NCI-H128 (cell line): Measurements from ENCODE around the gene RSPO3.

Source experiments
- DNase-seq: peaks from one replicate; lab custom pipeline; 2025; ENCODE audit not compliant: unreplicated experiment; lab: John Stamatoyannopoulos, UW

The RSPO3 gene

DNA sequence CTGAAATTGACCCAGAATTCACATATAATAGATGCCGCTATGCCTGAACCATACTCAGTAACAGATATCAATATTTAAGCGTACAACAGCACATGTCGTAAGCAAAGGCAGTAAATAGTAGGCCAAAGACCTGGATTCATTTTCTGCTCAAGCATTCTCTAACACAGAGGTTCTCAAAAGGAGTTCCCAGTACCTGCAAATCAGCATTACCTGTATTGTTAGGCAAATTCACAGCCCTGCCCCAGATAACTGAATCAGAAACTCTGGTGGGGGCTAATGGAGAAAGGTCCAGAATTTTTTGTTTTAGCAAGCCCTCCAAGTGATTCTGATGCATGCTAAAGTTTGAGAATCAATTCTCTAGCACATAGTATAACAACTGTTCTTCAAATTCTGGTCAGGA, 36.0 kb downstream of the RSPO3 start:
- no peak for DNase-seq

DNA sequence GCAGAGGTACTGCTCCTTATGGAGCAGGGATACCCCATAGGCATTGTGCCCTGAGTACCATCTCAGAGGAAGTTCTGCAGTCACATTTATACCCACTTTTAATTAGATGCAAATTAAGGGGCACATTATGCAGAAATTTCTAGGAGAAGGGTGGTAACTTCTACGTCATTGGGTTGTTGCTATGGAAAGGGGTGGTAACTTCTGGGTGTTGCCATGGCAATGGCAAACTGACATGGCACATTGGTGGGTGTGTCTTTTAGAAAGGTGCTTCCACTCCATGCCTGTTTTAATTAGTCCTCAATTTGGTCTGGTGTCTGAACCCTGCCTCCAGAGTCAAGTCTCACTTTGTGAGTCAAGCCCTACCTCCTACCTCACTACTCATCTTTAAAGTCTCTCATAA, 42.0 kb downstream of the RSPO3 start:
- DNase-seq = no peak

DNA sequence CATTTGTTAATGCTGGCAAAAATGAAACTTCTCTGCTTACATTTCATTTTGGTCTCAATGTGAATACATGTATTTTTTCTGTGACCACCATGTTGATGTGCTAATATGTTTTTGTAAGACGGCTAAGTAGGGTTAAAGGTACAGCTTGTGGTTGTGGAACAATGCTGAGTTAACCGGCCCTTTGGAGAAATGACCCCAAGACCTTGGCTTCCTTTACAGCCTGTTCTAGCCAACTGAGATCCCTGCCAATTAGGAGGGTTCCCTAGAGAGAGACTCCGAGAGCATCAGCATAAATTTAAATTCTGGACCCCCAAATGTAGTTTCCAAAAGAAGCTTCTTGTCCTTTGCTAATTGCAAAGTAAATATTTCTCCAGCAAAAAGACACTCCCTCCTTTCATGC, 44.4 kb downstream of the RSPO3 start:
- DNase-seq = no peak

DNA sequence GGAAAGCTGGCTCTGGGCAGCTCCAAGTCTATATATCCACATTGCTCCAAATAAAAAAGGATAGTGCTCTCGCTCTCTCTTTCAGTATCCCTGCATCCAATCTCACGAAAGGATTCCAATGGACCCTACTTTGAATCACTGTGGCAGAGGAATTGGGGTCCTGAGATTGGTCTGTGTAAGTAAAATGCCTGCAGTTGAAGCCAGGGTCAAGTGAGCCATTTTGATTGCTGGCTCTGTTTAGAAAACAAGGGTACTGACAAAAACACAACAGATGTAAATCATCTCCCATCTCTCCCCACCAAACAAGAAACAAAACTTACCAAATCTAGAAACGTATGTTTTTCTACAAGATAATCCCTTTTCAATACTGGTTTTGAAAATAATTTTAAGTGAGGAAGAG, 45.6 kb downstream of the RSPO3 start:
- DNase-seq = no peak

DNA sequence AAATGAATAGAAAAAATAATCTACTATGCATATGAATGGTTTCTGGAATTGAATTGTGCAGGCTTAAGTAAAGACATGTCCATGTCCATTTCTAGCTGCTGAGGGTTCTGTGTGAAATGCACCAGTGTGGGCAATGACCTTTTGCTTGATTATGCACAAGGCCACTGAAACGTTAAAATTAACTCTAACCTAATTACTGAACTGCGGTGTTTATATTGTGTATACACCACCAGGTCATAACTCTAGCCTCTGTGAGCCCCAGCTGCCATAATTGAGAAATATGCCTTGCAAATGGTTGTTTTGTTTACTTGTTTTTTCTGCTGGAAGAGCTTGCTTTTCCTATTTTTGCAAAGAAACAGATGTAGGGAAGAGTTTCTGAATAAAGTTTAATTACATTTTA, 46.1 kb downstream of the RSPO3 start:
- DNase-seq = no peak

DNA sequence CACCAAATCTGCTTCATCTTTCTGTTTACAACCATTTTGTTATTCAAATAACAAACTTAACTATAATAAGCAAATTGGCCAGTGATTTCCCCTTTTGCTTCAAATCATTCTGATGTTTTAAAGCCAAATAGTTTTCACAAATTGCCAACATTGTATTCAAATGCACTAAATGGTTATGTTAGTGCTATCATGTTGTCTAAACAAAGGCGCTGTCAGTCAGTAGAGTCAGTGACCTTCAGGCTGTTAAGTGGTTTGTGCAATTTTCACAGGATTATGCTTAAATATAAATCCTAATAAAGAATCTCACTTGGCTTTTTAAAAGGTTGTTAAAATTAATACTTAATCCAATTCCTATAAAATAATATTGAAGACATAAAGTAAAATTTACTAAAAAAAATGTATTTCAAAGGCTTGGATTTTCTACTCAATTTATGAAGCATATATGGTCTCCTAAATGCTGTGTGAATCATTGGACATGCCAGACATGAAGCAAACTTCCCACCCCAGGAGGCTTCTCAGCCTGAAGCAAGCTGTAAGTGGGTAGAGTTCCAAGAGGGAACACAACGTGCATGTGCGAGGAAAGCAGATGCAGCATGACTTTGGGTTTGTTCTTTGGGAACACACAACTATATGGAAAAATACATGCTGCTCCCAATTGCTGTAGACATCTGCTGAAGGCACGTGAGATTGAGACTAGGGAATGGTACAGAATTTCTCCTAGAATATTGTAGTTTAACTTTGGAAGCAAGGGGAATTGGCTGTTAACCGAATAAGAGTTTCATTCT, 54.9 kb downstream of the RSPO3 start:
- DNase-seq = no peak

DNA sequence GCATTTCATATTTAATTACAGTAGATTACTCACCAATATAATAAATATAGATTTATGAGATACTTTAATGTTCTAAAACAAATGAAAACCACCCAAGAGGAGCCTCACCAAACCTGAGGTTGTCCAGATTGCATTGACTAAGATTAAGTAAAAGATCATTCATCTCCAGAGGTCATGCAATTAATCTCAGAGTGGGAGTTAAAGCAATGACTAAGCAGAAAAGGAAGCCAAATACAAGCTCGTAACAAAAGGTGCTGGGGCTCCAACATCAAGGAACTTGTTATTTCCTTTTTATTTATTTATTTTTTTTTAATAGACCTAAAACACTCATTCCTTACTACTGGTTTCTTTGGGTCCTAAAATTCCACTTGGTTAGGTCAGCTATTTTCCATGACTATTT, 57.7 kb downstream of the RSPO3 start:
- no peak for DNase-seq

DNA sequence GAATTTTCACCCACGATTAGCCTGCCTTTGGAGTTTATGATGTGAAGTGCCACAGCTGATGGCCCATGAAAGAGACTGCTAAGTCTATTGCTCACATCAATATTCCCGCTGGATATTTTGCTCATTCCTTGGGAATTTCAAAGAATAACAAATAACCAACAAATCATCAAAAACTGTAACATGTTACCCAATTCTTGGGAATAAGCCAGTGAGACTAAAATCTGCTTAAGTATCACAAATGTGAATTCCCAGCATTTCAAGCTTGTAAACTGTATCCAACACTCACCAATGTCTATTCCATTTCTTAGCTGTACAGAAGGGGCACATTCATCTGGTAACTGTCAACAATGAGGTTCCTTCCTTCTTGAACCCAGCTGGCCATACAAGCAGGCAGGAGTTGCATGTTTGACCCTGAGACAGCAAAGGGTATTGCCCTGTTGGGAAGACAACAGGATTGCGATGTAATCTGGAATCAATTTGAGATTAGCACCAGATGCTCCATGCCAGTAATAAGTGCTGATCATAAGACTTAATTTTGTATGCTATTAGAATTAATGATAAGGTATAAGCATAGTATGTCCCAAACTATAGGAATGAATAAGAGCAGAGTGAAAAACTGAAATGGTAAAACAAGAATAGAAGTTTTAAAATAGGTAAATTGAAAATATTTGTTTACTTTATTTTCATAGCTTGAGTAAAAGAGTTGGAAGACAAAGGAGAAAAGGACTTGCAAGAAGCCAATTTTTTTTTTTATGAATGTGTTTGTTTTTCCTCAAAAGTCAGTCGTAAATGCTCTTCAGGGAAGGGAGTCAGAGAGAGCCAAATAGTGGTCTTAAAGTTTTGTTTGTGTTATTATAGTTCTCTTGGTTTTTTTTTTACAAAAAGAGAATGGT, 58.8 kb downstream of the RSPO3 start:
- no peak for DNase-seq

DNA sequence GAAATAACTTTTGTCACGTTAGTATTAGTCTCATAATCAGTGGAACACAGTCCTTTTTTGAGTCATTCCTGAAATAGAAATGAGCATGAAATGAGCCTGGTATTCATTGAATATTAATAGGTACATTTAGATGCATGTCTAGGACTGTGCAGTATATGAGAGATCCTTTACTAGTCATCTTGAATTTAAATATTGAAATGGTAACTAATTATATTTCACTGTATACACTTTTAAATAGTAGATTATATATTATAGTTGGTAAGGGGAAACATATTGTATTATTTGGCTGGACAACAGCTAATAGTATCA, 59.4 kb downstream of the RSPO3 start:
- no peak for DNase-seq

DNA sequence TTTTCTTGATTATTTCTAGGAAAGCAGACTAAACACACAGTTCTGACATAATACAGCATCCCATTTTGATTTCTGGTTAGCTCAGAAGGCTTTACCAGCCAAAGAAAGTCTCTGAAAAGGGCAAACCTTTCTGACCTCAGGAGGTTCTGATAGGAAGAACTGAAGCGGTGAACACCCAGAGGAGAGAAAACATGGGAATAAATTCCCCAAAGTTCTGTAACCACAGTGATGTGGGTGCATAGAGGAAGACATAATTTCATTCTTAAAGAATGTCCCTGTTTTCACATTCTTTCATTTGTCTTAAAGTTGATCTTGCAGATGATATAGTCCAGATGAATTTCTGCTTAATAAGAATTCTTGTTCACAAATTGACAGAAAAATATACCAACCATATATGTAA, 60.3 kb downstream of the RSPO3 start:
- DNase-seq = no peak

DNA sequence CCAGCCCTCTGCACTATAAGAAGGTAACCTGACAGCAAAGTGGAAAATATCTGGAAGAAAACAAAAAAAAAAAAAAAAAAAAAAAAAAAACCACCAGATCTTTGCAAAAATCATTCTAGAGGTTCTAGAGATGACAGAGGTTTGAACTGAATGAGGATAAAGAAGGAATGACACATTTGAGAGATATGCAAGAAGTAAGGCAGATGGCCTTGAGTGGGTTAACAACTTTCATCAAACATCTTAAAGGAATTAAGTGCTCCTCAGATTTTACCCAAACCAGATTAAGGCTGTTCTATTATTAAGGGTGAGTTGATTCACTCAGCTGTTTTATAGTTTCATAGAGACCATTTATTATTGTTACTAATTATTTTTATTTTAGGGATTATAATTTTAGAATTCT, 62.0 kb downstream of the RSPO3 start:
- no peak for DNase-seq

DNA sequence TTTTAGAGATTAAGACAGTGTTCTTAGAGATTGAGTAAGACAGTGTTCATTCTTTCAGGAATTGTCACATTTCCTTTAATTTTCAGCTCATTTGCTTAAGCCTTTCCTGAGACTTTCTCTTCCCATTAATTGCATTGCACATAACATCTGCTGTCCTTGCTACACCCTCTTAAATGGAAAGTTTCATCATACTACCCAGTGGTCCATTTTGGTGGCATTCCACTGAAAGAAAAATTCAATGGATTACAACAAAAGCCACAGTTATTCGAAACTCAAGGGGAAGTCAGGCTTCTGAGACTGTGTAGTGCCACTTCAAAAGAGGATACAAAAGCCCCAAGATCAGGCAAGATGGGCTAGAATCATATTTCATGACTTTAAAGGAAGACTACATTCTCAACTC, 64.0 kb downstream of the RSPO3 start:
- no peak for DNase-seq

DNA sequence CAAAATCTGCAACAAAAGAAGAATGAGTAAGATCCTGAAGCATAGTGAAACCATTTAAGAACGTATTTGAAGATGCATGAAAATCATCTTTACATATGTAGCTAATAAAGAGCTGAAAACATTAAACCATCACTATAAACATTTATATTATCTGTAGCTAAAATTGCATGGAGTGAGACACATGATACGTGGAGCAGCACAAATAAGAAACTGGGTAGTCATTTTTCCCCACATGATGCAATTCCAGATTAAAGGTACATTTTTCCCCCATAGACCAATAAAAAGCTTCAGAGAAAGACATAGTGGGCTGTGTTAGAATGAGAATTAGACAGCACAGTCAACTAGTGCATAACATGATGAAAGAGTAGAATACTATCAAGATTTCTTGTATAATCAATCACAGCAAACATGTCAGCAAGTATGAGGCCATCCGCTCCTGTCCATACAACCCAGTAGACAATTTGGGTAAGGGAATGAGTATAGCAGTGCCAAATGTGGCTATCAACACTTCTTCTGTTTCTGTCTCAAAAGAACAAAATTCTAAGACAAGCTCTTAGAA, 67.0 kb downstream of the RSPO3 start:
- no peak for DNase-seq

DNA sequence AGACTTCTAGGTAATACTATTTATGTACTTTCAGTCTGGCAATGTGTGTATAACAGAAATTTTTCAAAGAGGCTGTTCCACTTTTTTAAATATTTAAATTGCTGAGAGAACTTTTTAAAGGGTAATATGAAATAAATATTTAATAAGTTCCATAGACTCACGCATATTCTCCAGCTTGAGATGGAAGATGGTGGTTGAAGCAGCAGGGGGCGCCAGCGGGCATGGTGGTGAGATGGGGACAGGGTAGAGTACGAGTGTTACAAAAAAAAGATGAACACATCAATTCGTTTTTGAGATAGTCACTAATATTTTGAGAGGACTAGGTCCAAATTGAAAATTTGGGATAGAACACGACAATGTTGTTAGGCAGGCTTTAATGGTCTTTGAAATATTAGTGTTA, 68.4 kb downstream of the RSPO3 start:
- DNase-seq = no peak

DNA sequence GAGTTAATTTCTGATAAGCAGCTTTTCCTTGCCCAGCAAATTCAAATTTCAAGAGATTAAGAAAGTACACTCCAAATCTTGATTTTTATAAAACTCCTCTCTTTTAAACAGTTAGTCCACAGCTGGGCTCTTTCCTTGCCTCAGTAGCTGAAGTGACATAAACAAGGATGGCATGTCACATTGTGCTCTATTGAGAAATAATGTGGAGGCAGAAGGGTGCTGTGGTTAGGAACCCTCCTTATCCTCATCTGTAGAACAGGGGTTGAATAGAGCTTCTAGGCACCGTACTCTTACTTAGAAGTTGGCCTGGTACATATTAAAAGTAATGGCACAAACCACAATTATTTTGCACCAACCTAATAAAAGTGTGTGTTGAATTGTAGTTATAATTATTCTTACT, 70.3 kb downstream of the RSPO3 start:
- DNase-seq = no peak

DNA sequence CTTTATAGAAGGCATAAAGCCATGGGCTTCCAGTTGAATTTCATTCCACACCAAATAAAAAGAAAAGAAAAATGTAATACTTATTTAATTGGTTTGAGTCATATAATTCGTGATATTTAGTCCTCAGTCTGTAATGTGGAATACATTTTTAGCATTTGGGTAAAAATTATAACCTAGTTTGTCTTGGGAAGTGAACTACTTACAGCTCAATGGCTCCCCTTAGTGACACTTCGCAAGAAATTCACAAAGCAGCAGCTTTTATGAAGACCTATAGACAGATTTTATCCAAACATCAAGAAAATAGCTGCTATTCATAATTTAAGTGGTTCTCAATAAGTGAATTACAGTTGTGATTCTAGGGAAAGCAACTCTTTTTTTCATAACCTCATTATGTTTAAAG, 72.1 kb downstream of the RSPO3 start:
- no peak for DNase-seq

DNA sequence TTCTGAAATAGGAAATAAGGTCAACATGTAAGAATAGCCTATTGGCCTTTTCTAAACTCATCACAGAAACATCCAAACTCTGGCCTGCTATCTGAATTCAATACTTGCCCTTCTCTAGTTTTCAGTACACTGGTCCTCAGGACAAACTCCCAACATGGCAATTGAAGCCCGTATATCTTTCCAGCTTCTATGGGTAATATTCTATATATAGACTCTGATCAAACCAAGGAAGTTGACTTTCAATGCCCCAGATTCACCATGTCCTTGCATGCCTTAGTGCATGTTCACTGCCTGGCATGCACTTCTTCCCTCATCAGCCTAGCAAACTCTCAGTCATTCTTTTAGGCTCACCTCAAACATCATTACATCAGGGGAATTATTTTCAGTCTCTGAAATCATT, 73.2 kb downstream of the RSPO3 start:
- no peak for DNase-seq

DNA sequence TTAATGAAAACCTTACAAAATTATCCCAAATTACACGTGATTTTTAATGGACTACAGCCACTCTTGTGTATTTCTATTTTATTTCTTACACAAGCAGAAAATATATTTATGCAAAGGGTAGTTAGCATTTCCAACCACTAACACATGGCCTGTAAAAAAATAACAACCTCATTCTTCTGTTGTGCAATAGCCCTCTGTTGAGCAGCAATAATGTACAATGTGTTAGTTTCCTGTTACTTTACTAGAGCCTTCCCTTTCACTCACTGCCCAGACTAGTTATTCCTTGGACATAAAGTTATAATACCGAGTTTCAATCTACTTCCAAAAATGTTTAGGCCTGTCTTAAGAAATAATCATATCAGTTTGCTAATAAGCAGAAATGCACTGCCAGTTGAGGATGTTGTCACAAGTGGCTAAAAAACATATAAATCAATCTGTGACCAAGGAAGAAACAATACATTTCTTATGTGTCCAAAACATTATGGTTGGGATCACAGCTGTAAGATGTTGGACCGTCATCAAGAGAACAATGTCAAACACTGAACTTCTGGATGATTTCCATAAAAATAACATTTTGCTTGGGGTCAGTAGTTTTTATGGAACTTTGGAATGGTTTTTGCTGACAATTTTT, 74.6 kb downstream of the RSPO3 start:
- no peak for DNase-seq

DNA sequence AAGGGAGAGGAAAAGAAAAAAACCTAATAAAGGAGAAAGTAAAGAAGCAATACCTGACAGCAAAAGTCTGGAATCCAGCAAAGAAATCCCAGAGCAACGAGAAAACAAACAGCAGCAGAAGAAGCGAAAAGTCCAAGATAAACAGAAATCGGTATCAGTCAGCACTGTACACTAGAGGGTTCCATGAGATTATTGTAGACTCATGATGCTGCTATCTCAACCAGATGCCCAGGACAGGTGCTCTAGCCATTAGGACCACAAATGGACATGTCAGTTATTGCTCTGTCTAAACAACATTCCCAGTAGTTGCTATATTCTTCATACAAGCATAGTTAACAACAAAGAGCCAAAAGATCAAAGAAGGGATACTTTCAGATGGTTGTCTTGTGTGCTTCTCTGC, 77.4 kb downstream of the RSPO3 start:
- DNase-seq = no peak

DNA sequence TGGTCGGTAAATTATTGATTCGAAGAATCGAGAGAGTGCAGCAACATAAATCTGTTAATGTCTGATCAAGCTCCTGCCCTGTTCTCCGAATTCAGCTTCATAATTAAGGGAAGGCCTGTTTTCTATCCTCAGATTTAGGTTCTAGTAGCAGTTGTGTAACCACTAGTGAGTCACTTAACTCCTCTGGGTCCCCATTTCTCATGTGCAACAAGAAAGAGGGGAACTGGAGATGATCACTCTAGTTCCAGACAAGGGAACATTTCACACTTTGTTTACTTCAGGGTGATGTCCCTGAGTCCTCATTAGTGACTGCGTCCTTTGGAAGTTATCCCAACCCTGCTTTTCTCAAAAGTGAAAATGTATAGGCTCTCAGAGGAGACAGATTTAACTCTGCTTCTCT, 80.1 kb downstream of the RSPO3 start:
- no peak for DNase-seq

DNA sequence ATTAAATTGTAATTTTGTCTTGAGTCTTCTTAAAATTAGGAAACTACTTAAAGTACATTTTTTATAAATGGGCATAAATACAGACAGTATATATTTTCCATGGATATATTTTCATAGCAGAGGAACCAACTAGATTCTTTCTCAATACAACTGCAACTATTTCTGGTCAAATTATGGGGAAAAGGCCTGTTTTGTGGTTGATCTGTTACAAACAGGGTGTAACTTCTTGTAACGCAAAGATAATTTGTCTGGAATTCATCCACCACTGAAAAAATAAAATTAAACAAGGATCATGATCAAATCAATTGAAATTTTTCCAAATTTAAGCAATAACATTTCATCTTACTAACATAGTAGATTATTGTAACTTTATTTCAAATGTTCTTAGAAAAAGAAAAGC, 81.0 kb downstream of the RSPO3 start:
- no peak for DNase-seq

DNA sequence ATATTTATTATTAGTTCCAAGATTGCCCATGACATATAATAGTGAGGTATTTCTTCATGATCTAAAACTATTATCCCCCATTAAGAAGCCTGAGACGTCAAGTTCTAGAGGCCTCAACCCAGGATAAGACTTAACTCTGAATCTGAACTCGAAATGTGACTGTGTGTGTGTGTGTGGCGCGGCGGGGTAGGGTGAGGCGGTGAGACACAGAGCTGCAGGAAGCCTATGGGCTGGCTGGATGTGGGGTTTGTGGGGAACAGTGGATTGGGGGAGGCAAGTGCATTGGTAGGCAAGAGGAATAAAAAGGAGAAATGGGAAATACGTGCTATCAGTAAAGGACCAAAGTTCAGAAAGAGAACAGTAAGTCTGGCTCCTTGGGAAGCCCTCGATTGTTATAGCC, 81.6 kb downstream of the RSPO3 start:
- no peak for DNase-seq
